HepG2 (cell line): Measurements from ENCODE around the gene HID1. TPM values are rescaled to one million over a fixed set of nuclear protein-coding genes. Genes with fewer than 3 reads are reported as not detected.
A peak's percentile ranks its signal among the peaks of the same experiment; 100 is the strongest.

ENCODE experiments used
- ARID5B ChIP-seq: IDR thresholded peaks from 2 replicates; pipeline ENCODE4 v1.4.0; 2020; ENCODE audit warnings: mild to moderate bottlenecking, missing genetic modification reagents
- ARNTL ChIP-seq: sonication (generic); formaldehyde crosslinking; IDR thresholded peaks from 2 replicates; pipeline ENCODE4 v1.4.0; 2020; ENCODE audit warnings: mild to moderate bottlenecking, missing genetic modification reagents
- ATF4 ChIP-seq, 2 experiments: fragments of 450-650 bp in 1 of 2; sonication (generic) in 1 of 2; formaldehyde crosslinking; IDR thresholded peaks; 2 replicates each; pipeline versions ENCODE4 v1.5.0 to v1.8.0; 2020 to 2022; ENCODE audit warnings: mild to moderate bottlenecking in 1 of 2, missing genetic modification reagents in 1 of 2
- CHD2 ChIP-seq: IDR thresholded peaks from 2 replicates; pipeline ENCODE4 v1.6.1; 2011; ENCODE audit warnings: low read depth, low read length, improper control_type of control experiment
- FOSL2 ChIP-seq: sonication (generic); formaldehyde crosslinking; IDR thresholded peaks from 2 replicates; pipeline ENCODE4 v1.4.0; 2020; ENCODE audit warnings: missing genetic modification reagents
- HMGA1 ChIP-seq: sonication (generic); formaldehyde crosslinking; conservative IDR thresholded peaks from 2 replicates; pipeline ENCODE4 v1.4.0; 2020; ENCODE audit warnings: missing genetic modification reagents
- HNF1B ChIP-seq: sonication (generic); formaldehyde crosslinking; IDR thresholded peaks from 2 replicates; pipeline ENCODE4 v1.5.1; 2020; ENCODE audit warnings: mild to moderate bottlenecking, moderate library complexity, missing genetic modification reagents
- HOXA9 ChIP-seq: sonication (generic); formaldehyde crosslinking; IDR thresholded peaks from 2 replicates; pipeline ENCODE4 v1.8.1; 2022; ENCODE audit warnings: missing genetic modification reagents, mild to moderate bottlenecking, moderate library complexity, borderline replicate concordance
- MTERF4 ChIP-seq: sonication (generic); formaldehyde crosslinking; IDR thresholded peaks from 2 replicates; pipeline ENCODE4 v1.8.0; 2023; ENCODE audit warnings: mild to moderate bottlenecking, missing genetic modification reagents
- MTF2 ChIP-seq: sonication (generic); formaldehyde crosslinking; IDR thresholded peaks from 2 replicates; pipeline ENCODE4 v1.5.0; 2020; ENCODE audit warnings: missing genetic modification reagents, borderline replicate concordance
- MXD1 ChIP-seq: sonication (generic); formaldehyde crosslinking; IDR thresholded peaks from 2 replicates; pipeline ENCODE4 v1.4.0; 2020; ENCODE audit warnings: mild to moderate bottlenecking, missing genetic modification reagents
- NFIC ChIP-seq: IDR thresholded peaks from 2 replicates; pipeline ENCODE4 v1.6.1; 2012; ENCODE audit warnings: mild to moderate bottlenecking, low read length, inconsistent platforms
- POLR2AphosphoS5 ChIP-seq: IDR thresholded peaks from 2 replicates; pipeline ENCODE4 v1.6.1; 2012; ENCODE audit warnings: low read depth, low read length
- ZBTB7B ChIP-seq: sonication (generic); formaldehyde crosslinking; IDR thresholded peaks from 2 replicates; pipeline ENCODE4 v1.4.0; 2020; ENCODE audit warnings: missing genetic modification reagents
- ZNF557 ChIP-seq: sonication (generic); formaldehyde crosslinking; IDR thresholded peaks from 2 replicates; pipeline ENCODE4 v1.4.0; 2020; ENCODE audit warnings: missing genetic modification reagents
- ZNF562 ChIP-seq: sonication (generic); formaldehyde crosslinking; IDR thresholded peaks from 2 replicates; pipeline ENCODE4 v1.8.0; 2022; ENCODE audit warnings: missing genetic modification reagents, borderline replicate concordance
- ZNF598 ChIP-seq: sonication (generic); formaldehyde crosslinking; IDR thresholded peaks from 2 replicates; pipeline ENCODE4 v1.5.1; 2020; ENCODE audit warnings: mild to moderate bottlenecking, missing genetic modification reagents, borderline replicate concordance
- ZNF746 ChIP-seq: sonication (generic); formaldehyde crosslinking; IDR thresholded peaks from 2 replicates; pipeline ENCODE4 v1.8.0; 2022; ENCODE audit warnings: mild to moderate bottlenecking, missing genetic modification reagents
- polyA plus RNA-seq, 8 experiments: library from polyadenylated mRNA; depleted of rRNA in 3 of 8; stranded (reverse) in 7 of 8; unstranded in 1 of 8; fragments of >200 nt; fragmentation: Illumina TruSeq in 4 of 8; extraction: Trizol in 4 of 8; gene quantifications; 2 replicates each; pipeline versions ENCODE4 v1.2.1 to v1.2.3, GENCODE V29; 2011 to 2016; ENCODE audit warnings: low read depth in 4 of 8, missing spikeins in 1 of 8, mixed read lengths in 1 of 8; ENCODE audit not compliant: insufficient read depth in 1 of 8
- total RNA-seq, 5 experiments: library from RNA; depleted of rRNA; stranded (reverse); fragments of >200 nt; fragmentation: Illumina TruSeq; extraction: Trizol; gene quantifications; 2 replicates each; pipeline ENCODE4 v1.2.3, GENCODE V29; 2016; ENCODE audit warnings: low read depth in 1 of 5

Gene HID1
- total and polyA plus RNA-seq, 2 of the 13 experiments (the other 11 are each of a cell fraction or from before 2014, with no cell fraction given), result 2.1 to 10.6 TPM

GRCh38 chr17:75012346-75013091, 40.0 kb upstream of the HID1 start, which contains the start of gene MRPL58 (continued):
- TF ChIP-seq ARNTL (CRISPR knock-in tag), result peak; percentile 62; the same call in 1 of the 2 replicates
- TF ChIP-seq MTF2 (CRISPR knock-in tag), result peak; percentile 85; the same call in 1 of the 2 replicates
- TF ChIP-seq CHD2, result peak; percentile 81
- TF ChIP-seq HOXA9 (CRISPR knock-in tag), result no peak
- TF ChIP-seq ATF4 (CRISPR knock-in tag; IDR thresholded peaks at IDR 0.05), result peak in 1 of 2 experiments; percentile 82; a peak in 2 of 4 replicates
- TF ChIP-seq HMGA1 (CRISPR knock-in tag), result no peak
- peak; percentile 65; the same call in 1 of the 2 replicates for TF ChIP-seq HNF1B (CRISPR knock-in tag)
- TF ChIP-seq ZNF562 (CRISPR knock-in tag), result no peak
- peak; percentile 98 for TF ChIP-seq ZBTB7B
- TF ChIP-seq POLR2AphosphoS5, result peak; percentile 85
- no peak; the same call in 1 of the 2 replicates for TF ChIP-seq MTERF4 (CRISPR knock-in tag)
- TF ChIP-seq ZNF557 (CRISPR knock-in tag), result peak; percentile 96
- peak; percentile 98 for TF ChIP-seq MXD1 (CRISPR knock-in tag)
- TF ChIP-seq ZNF746, result peak; percentile 93
- TF ChIP-seq FOSL2, result peak; percentile 65
- TF ChIP-seq ARID5B (CRISPR knock-in tag), result peak; percentile 84
- TF ChIP-seq ZNF598 (CRISPR knock-in tag), result no peak; the same call in 1 of the 2 replicates
- no peak for TF ChIP-seq NFIC
